OCI-LY7 (cell line): ENCODE results near the gene KIN. TPM values are rescaled to one million over a fixed set of nuclear protein-coding genes. Genes with fewer than 3 reads are reported as not detected.
A peak's percentile ranks its signal among the peaks of the same experiment; 100 is the strongest.

Experiments used
- BruUV-seq: library from RNA; stranded (reverse); fragments of 400-500 nt; replicated peaks from 2 replicates; lab custom pipeline; 2021; lab: Mats Ljungman, UMichigan
- CTCF ChIA-PET: fragments of 300-600 bp; sonication (Branson Sonifier 250); formaldehyde crosslinking; loops from one replicate; lab custom pipeline; 2022; ENCODE audit warnings: antibody characterized with exemption; ENCODE audit not compliant: unreplicated experiment; lab: Charles Lee
- POLR2A ChIA-PET: fragments of 300-600 bp; sonication (Branson Sonifier 250); formaldehyde crosslinking; loops from one replicate; lab custom pipeline; 2022; ENCODE audit warnings: antibody characterized with exemption; lab: Charles Lee
- DNase-seq: peaks from one replicate; pipeline ENCODE4 v3.0.0-alpha.2; 2015; ENCODE audit warnings: low spot score
- H2AFZ ChIP-seq: fragments of 200-600 bp; sonication (generic), shearing (Covaris generic); 2 replicates; pipeline ENCODE4 v1.6.1; 2014; ENCODE audit warnings: mild to moderate bottlenecking, antibody characterized with exemption, low read length, moderate library complexity
- H3K27ac ChIP-seq: fragments of 200-600 bp; sonication (generic); 2 replicates; pipeline ENCODE4 v1.5.1; 2014; ENCODE audit warnings: mixed run types, low read depth, mild to moderate bottlenecking, moderate library complexity, low read length, inconsistent platforms; ENCODE audit not compliant: poor library complexity, severe bottlenecking
- H3K36me3 ChIP-seq: fragments of 200-600 bp; sonication (generic); 2 replicates; pipeline ENCODE4 v1.6.1; 2014; ENCODE audit warnings: mild to moderate bottlenecking, antibody characterized with exemption, low read length, moderate library complexity, mixed read lengths; ENCODE audit not compliant: insufficient read depth
- H3K4me1 ChIP-seq: fragments of 200-600 bp; sonication (generic); 2 replicates; pipeline ENCODE4 v1.5.1; 2014; ENCODE audit warnings: mild to moderate bottlenecking, low read length; ENCODE audit not compliant: insufficient read depth, poor library complexity, severe bottlenecking
- H3K4me2 ChIP-seq: fragments of 200-600 bp; sonication (generic); 2 replicates; pipeline ENCODE4 v1.6.1; 2014; ENCODE audit warnings: mild to moderate bottlenecking, low read length
- H3K4me3 ChIP-seq: fragments of 200-600 bp; sonication (generic); 2 replicates; pipeline ENCODE4 v1.5.1; 2014; ENCODE audit warnings: mild to moderate bottlenecking, low read depth, low read length; ENCODE audit not compliant: poor library complexity, severe bottlenecking
- H3K79me2 ChIP-seq: fragments of 200-600 bp; sonication (generic); 2 replicates; pipeline ENCODE4 v1.6.1; 2016; ENCODE audit warnings: low read depth, mild to moderate bottlenecking, low read length, moderate library complexity, mixed read lengths; ENCODE audit not compliant: insufficient read depth
- H3K9me2 ChIP-seq: fragments of 200-600 bp; sonication (generic); 2 replicates; pipeline ENCODE4 v1.6.1; 2016; ENCODE audit warnings: mild to moderate bottlenecking, low read length, mixed read lengths; ENCODE audit not compliant: insufficient read depth
- H3K9me3 ChIP-seq: fragments of 200-600 bp; sonication (generic); 2 replicates; pipeline ENCODE4 v1.6.1; 2014; ENCODE audit warnings: mild to moderate bottlenecking, mixed run types, low read length, mixed read lengths
- H4K20me1 ChIP-seq: fragments of 200-600 bp; sonication (generic); 2 replicates; pipeline ENCODE4 v1.6.1; 2014; ENCODE audit warnings: mild to moderate bottlenecking, antibody characterized with exemption, low read length, moderate library complexity, mixed read lengths; ENCODE audit not compliant: insufficient read depth
- EZH2phosphoT487 ChIP-seq: fragments of 200-600 bp; sonication (generic); IDR thresholded peaks from 2 replicates; pipeline ENCODE4 v1.6.1; 2018; ENCODE audit warnings: low read depth, borderline replicate concordance, mild to moderate bottlenecking, mixed run types, antibody characterized with exemption, low read length, moderate library complexity, mixed read lengths
- intact Hi-C: fragments of 100-400 bp; cut with micrococcal nuclease; formaldehyde crosslinking; loops from one replicate; pipeline ENCODE4 v1.10.0; 2022; ENCODE audit not compliant: unreplicated experiment
- total RNA-seq, 2 experiments: library from RNA; depleted of rRNA in 1 of 2; stranded (reverse); fragments of >200 nt in 1 of 2; shearing (Covaris generic) in 1 of 2; gene quantifications; 2 replicates each; pipeline ENCODE4 v1.2.3, GENCODE V29; 2014 to 2022
- TF ChIP-seq, protein P1 (sequence below): fragments of 200-600 bp; sonication (generic); conservative IDR thresholded peaks from 2 replicates; pipeline ENCODE4 v1.5.1; 2014; ENCODE audit warnings: mild to moderate bottlenecking, antibody characterized with exemption, low read length, moderate library complexity, mixed read lengths

KIN gene
- total RNA-seq, 2 experiments from 2014 or later, result 12.0 to 15.5 TPM

DNA sequence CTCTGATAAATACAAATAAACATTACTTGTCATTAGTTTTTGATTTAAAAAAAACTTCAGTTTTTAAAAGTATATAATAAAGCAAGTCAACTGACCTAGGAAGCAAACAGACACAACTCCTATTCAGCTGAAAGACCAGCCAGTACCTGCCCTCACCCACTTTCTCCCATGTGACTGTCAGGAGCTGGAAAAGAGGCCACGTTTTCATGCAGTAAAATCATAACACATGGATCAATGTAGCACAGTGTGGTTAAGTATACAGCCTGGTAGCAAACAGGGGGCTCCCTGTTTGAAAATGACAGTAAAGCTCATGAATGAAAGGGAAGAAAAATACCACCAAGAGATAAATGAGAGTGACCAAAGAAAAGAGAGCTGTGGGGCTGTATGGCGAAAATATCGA lies 21.6 kb downstream of the KIN start:
- Histone ChIP-seq H3K4me3 (no peak overlapping the region), H3K36me3 (peaks cover 88% of the 10 kb centered on the region), H3K9me2 (no peaks in the 10 kb centered on the region), H3K4me1 (no peaks in the 10 kb centered on the region), H3K9me3 (no peaks in the 10 kb centered on the region), H2AFZ (no peak overlapping the region), H3K79me2 (no peaks in the 10 kb centered on the region), H4K20me1 (no peaks in the 10 kb centered on the region), H3K4me2 (no peak overlapping the region), H3K27ac (no peak overlapping the region)
- TF ChIP-seq EZH2phosphoT487, result no peak
- TF ChIP-seq, protein P1, sequence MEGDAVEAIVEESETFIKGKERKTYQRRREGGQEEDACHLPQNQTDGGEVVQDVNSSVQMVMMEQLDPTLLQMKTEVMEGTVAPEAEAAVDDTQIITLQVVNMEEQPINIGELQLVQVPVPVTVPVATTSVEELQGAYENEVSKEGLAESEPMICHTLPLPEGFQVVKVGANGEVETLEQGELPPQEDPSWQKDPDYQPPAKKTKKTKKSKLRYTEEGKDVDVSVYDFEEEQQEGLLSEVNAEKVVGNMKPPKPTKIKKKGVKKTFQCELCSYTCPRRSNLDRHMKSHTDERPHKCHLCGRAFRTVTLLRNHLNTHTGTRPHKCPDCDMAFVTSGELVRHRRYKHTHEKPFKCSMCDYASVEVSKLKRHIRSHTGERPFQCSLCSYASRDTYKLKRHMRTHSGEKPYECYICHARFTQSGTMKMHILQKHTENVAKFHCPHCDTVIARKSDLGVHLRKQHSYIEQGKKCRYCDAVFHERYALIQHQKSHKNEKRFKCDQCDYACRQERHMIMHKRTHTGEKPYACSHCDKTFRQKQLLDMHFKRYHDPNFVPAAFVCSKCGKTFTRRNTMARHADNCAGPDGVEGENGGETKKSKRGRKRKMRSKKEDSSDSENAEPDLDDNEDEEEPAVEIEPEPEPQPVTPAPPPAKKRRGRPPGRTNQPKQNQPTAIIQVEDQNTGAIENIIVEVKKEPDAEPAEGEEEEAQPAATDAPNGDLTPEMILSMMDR, result no peak
- CTCF ChIA-PET, result no interaction called here
- no TSS peak for BruUV-seq
- intact Hi-C loops, result no loop called here
- POLR2A ChIA-PET, result interaction anchor here (0.7 kb wide), 1 partner anchor 14 kb away, joined by 4 read pairs; no protein-coding TSS in a partner anchor
- no peak for DNase-seq

DNA sequence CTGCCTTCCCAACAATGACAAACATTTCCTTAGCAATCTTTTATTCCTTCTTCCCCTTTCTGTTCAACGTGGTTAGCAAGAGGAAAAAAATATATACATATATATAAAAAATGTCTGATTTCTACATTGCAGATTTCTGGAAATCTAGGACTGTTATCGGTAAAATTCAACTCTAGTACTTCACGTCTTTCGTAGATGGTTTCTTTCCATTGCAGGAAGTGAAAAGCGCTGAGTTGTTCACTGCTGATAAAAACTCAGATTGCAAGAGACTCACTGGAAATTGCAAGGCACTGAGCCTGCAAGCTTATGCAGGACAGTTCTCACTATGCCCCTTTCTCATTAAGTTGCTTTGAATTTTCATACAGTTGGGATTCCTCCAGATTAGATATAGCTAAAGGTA lies 23.9 kb downstream of the KIN start:
- Histone ChIP-seq H4K20me1 (no peaks in the 10 kb centered on the region), H3K9me2 (no peaks in the 10 kb centered on the region), H3K4me1 (no peaks in the 10 kb centered on the region), H2AFZ (no peak overlapping the region), H3K4me2 (no peak overlapping the region), H3K79me2 (no peaks in the 10 kb centered on the region), H3K36me3 (peaks cover 83% of the 10 kb centered on the region), H3K4me3 (no peak overlapping the region), H3K9me3 (no peaks in the 10 kb centered on the region), H3K27ac (no peak overlapping the region)
- TF ChIP-seq, protein P1, result no peak
- no peak for TF ChIP-seq EZH2phosphoT487
- ChIA-PET POLR2A (interaction anchor here (0.7 to 1.7 kb wide), 2 partner anchors 9 to 11 kb away, joined by 3 to 5 read pairs; no protein-coding TSS in a partner anchor), CTCF (no interaction called here)
- intact Hi-C loops, result no loop called here
- no peak for DNase-seq
- no TSS peak for BruUV-seq

DNA sequence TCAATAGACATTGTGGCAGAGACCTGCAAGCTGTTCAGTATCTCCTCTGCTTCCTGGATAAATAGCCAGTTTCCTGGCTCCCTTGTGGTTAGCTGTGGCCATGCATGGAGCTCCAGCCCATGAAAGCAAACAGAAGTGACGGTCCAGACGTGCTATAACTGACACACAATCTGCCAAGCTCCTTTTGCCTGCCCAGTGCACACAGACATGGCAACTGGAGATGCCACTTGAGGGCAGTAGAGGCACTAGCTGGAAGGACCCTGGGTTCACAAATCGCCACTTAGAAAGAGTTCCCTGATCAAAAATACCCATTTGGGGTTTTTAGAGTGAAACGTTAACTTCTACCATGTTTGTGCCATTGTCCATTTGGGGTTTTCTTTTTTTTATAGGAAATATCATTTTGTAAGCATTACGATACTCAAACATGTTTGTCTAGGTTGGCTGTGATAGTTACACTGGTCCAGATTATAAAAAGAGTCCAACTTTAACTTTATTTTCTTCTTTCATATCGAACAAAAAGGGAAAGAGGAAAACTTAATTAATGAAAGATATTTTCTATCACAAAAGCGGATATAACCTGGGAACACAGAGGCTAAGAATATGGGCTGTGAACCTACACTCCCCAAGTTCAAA lies 31.3 kb downstream of the KIN start:
- Histone ChIP-seq H3K9me3 (no peaks in the 10 kb centered on the region), H4K20me1 (no peaks in the 10 kb centered on the region), H3K4me2 (no peak overlapping the region), H3K27ac (no peak overlapping the region), H3K4me1 (no peaks in the 10 kb centered on the region), H3K36me3 (peaks cover 81% of the 10 kb centered on the region), H3K79me2 (no peaks in the 10 kb centered on the region), H2AFZ (no peak overlapping the region), H3K4me3 (no peak overlapping the region), H3K9me2 (no peaks in the 10 kb centered on the region)
- BruUV-seq, result no TSS peak
- CTCF ChIA-PET, result no interaction called here
- intact Hi-C loops, result loop anchor here (10.0 kb wide), 1 partner anchor 208 kb away; no protein-coding TSS in a partner anchor
- peak; percentile 41 for DNase-seq
- no peak for TF ChIP-seq EZH2phosphoT487
- TF ChIP-seq, protein P1, result peak; percentile 82
- POLR2A ChIA-PET, result interaction anchor here (0.9 kb wide), 1 partner anchor 32 kb away, joined by 3 read pairs; the partner anchor contains the start of gene ATP5F1C
